Measurements from ENCODE around the gene SLC4A4.

SLC4A4 gene

DNA sequence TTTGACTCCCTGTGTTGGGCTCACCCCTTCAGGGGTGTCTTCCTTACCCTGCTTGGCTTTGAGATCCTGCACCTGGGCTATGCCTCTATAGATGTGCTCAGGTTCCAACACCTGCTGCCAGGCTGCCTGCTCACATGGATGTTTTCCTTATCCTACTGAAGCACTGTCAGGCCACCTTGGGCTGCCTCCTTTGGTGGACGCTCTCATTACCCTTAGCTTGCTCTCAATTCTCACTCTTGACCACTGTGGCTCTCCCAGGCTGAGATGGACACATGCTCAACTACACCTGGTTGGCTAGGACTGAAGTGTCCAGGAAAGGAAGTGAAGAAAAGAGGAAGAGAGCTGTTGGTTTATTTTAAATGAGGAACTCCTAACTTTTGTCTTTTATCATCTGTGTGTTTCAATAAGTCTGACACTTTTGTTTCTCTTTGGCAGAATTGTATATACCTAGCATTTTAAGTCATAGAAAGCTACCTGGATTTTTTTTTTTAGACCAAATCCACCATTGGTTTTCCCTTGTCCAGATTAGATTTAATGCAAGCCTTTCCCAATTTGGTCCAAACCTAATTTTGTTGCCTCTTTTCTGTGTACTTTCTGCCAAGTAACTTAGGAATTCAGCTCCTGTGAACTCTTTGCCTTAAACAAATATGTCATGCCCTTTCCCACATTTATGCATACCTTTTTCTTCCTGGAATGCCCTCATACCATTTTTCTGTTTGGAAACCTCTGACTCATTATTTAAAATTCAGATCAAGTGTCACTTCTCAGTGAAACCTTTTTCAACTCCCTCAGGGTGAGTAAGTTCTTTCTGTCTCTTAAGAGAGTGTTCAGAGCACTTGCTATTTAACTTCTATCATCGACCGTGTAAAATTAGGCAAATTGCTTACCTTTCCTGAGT lies 269.2 kb downstream of the SLC4A4 start:
- DNase-seq = no peak

DNA sequence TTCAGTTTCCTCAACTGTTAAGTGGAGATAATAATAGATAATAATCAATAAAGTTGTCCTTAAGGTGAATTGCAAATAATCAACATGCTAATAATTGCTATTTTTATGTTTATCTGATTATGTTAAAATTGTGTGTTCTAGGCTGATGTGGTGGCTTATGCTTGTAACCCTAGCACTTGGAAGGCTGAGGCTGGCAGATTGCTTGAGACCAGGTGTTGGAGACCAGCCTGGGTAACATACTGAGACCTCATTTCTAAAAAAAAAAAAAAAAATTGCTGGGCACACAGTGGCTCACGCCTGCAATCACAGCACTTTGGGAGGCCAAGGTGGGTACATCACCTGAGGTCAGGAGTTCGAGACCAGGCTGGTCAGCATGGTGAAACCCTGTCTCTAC lies 269.9 kb downstream of the SLC4A4 start:
- DNase-seq = no peak

DNA sequence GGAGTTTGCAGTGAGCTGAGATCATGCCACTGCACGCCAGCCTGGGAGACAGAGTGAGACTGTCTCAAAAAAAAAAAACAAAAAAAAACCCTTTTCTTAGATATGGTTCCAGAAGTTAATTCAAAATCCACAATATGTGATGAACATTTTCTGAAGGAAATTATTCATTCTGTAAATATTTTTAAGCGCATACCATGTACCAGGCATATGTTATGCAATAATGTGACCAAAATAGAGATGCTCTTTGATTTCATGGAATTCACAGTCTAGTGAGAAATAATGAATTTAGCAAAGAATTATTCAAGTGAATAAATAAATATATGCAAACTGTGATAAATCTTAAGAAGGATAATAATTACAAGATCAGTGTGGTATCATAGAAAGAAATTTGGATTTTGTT lies 270.3 kb downstream of the SLC4A4 start:
- no peak for DNase-seq

DNA sequence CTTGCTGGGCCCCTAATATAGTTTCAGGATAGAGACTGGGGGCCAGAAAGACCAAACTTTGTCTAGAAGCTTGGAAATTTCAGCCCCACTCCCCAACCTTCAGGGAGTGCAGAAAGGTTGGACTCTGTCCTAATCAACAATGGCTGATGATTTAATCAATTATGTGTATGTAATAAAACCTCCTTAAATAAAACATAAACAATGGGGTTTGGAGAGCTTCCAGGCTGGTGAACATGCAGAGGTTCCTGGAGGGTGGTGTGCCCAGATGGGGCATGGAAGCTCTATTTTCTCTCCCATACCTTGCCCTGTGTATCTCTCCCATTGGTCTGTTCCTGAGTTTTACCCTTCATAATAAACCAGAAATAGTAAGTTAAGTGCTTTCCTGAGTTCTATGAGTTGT lies 270.8 kb downstream of the SLC4A4 start:
- DNase-seq = no peak

DNA sequence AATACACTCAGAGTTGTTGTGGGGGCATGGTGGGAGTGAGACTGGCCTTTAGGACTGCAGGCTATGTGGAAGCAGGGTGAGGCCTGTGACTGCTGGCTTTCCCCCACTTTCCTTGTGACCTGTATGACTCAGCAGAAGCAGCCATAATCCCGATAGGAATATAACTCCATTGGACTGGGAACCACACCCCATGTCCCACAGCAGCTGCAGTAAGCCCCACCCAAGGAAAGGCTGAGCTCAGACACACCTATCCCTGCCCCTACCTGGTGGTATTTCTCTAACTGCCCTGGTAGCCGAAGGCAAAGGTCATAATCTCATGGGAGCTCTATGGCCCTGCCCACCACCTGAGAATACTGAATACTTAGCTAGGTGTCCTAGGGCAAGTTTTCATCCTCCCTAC lies 275.8 kb downstream of the SLC4A4 start:
- DNase-seq = no peak

DNA sequence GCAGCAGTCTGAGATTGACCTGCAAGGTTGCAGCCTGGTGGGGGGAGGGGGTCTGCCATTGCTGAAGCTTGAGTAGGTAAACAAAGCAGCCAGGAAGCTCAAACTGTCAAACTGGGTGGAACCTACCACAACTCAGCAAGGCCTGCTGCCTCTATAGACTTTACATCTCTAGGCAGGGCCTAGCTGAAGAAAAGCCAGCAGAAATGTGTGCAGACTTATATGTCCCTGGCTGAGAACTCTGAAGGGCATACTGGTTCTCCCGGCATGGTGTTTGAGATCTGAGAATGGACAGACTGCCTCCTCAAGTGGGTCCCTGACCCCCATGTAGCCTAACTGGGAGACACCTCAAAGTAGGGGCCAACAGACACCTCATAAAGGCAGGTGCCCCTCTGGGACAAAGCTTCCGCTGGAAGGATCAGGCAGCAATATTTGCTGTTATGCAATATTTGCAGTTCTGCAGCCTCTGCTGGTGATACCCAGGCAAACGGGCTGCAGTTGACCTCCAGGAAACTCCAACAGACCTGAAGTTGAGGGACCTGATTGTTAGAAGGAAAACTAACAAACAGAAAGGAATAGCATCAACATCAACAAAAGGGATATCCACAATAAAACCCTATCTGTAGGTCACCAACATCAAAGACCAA lies 277.5 kb downstream of the SLC4A4 start:
- no peak for DNase-seq

All from GOT3 (cell line).